SK-N-SH treated with all-trans-retinoic acid at 6 μM for 48 hours (cell line): ENCODE measurements around the gene KIR2DL3.

Source experiments
- CREB5 ChIP-seq: fragments of 250-450 bp; sonication (Bioruptor Pico); IDR thresholded peaks from 2 replicates; pipeline ENCODE4 v1.5.1; 2020; ENCODE audit warnings: low read depth, mild to moderate bottlenecking, moderate library complexity
- ZNF565 ChIP-seq: fragments of 450-650 bp; formaldehyde crosslinking; conservative IDR thresholded peaks from 2 replicates; pipeline ENCODE4 v1.5.0; 2020; ENCODE audit warnings: low read depth, mild to moderate bottlenecking, moderate library complexity

GRCh38 chr19:54696117-54696548, 42.2 kb upstream of the KIR2DL3 start:
- no peak for TF ChIP-seq CREB5 (CRISPR knock-in tag)
- TF ChIP-seq ZNF565 (CRISPR knock-in tag), result no peak
